Stimulated activated naive CD4-positive, alpha-beta T cell treated with Interleukin-2 at 50 U/mL for 16 hours (primary cell): ENCODE results near the gene RCC2.

Experiments used
- DNase-seq: peaks from one replicate; lab custom pipeline; 2025; lab: John Stamatoyannopoulos, UW

The RCC2 gene

GRCh38 chr1:17372955-17373354 lies 66.5 kb downstream of the RCC2 start:
- DNase-seq, result no peak

- no peak for DNase-seq
Observed at GRCh38 chr1:17371896-17372295, 67.6 kb downstream of the RCC2 start, which contains the start of gene PADI6. PADI6 (plus strand) TSS chr1:17372196; CDS start chr1:17372246, 50 bp downstream.

DNA sequence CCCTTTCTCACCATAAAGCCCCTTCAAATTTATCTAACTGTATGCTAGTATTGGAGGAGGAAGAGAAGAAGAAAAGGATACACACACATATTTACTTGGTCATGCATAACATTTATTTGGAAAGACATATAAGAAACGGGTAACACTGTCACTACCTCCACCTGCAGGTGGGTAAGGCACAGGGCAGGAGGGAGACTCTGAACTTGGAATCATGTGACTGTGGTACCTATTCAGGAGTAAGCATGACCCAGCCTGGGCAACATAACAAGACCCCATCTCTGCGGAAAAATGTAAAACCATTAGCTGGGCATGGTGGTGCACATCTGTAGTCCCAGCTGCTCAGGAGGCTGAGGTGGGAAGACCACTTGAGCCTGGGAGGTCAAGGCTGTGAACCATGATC lies 68.9 kb downstream of the RCC2 start:
- no peak for DNase-seq

DNA sequence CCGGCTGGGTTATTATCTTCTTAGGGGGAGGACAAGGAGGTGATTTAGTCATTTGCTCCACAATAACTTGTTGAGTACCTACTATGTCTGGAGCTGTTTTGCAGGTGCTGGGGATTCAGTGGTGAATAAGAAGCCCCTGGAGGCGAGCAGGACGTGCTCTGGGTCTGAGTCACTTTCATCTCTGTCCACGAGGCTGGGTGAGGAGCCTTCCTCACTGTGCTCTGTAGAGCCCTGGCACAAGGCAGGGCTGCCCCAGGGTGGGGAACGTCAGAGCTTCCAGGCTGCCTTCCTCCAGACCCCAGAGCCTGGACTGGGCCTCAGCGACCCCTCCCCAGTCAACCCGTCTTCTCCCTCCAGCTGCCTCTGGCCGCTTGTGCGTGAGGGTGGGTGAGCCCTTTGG lies 70.0 kb downstream of the RCC2 start:
- no peak for DNase-seq

- DNase-seq, result no peak
Observed at GRCh38 chr1:17365293-17365692, 74.2 kb downstream of the RCC2 start.

DNA sequence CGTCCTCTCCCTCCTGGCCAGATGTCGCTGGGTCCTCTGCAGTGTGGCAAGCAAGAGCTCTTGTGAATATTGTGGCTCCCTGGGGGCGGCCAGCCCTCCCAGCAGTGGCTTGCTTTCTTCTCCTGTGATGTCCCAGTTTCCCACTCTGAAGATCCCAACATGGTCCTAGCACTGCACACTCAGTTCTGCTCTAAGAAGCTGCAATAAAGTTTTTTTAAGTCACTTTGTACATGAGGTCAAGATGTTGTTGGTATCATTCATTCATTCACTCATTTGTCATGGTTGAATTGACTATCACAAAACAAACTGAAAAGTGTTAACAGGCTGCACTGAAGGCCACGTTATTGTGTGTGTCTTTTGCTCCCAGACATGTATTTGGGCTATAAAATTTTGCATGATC lies 75.7 kb downstream of the RCC2 start:
- no peak for DNase-seq

GRCh38 chr1:17363351-17363750 lies 76.1 kb downstream of the RCC2 start:
- DNase-seq, result no peak

DNA sequence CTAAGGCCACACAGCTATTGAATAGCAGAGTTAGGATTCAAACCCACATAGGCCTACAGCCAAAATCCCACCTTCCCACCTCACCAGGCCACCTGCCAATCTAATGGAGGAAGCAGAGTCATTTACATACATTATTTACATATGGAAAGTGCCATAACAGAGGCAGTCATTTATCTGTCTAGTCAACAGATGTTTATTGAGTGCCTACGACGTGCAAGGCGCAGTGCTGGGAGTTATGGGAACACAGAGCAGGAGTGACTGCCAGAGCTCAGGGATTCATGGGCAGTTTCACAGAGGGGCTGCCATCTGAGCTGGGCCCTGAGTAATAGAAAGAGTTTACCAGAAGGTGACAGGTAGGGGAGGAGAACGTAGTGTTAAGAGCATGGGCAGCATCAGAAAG lies 77.8 kb downstream of the RCC2 start:
- DNase-seq, result no peak

DNA sequence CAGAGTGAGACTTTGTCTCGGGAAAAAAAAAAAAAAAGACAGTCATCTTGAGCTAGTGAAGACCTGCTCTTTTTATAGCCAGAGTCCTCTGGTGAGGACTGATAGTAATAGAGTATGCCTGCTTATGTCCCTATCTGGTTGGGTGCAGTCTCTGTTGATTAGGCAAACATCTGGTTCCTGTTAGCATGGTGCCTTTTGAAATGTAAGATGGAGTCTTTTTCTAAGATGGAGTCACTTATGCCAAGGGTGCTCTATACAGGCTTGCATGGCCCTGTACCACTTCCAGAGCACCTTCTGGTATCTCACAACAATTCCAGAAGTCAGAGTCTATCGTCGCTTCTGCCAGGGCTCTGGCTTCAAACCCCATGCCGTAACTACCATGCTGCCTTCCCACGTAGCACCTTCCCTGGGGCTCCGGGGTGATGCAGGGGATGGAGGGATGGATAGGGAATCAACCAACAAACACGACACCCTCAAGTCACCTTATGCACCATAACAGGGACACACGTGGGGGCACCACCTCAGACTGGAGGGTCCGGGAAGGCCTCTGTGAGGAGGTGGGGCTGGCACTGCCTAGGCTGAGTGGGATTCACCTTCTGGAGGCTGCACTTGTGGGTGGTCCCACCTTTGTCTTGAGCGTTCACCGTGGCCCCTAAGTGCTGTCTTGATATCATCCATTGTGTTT lies 79.1 kb downstream of the RCC2 start:
- no peak for DNase-seq

DNA sequence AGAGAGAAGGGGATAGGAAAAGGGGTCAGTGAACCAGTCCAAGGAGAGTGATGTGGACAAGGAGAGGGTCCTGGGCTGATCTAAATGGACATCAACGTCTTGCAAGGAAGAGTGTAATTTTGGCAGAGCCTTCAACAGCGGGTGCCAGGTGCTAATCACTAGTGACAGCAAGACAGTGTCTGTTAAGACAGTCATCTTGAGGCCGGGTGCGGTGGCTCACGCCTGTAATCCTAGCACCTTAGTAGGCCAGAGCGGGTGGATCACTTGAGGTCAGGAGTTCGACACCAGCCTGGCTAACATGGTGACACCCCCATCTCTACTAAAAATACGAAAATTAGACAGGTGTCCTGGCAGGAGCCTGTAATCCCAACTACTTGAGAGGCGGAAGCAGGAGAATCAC lies 79.7 kb downstream of the RCC2 start:
- no peak for DNase-seq

DNA sequence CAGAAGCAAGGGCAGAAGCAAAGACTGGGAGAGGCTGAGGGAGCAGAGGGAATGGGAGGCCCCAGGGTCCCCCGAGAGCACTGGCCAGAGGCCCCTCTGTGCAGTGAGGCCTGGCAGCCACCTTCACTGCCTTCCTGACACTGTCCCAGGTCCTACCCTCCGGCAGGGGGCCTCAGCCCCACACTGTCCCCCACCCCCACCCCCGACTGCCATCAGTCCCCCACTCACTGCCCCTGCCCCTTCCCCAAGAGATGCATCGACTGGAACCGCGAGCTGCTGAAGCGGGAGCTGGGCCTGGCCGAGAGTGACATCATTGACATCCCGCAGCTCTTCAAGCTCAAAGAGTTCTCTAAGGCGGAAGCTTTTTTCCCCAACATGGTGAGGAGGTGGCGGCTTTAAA lies 80.4 kb downstream of the RCC2 start:
- DNase-seq, result no peak

GRCh38 chr1:17358557-17358956 lies 80.9 kb downstream of the RCC2 start:
- no peak for DNase-seq
